Fibroblast of lung (primary cell): ENCODE data around the gene IL19. TPM values are rescaled to one million over a fixed set of nuclear protein-coding genes. Genes with fewer than 3 reads are reported as not detected.
A peak's percentile ranks its signal among the peaks of the same experiment; 100 is the strongest.

Experiments
- DNase-seq, 2 donors: peaks; one replicate each; pipeline versions ENCODE4 v3.0.0 to v3.0.0-alpha.2; 2010; ENCODE audit warnings: low read depth in 2 of 2
- H2AFZ ChIP-seq: 2 replicates; pipeline ENCODE4 v1.5.1; 2012; ENCODE audit warnings: low read length, control low read depth, inconsistent platforms
- H3K27ac ChIP-seq: 2 replicates; pipeline ENCODE4 v1.5.1; 2011; ENCODE audit warnings: low read length, control low read depth; ENCODE audit not compliant: insufficient read depth
- H3K27me3 ChIP-seq: 2 replicates; pipeline ENCODE4 v1.5.1; 2011; ENCODE audit warnings: mild to moderate bottlenecking, low read length; ENCODE audit not compliant: control insufficient read depth, insufficient read depth
- H3K36me3 ChIP-seq: 2 replicates; pipeline ENCODE4 v1.5.1; 2011; ENCODE audit warnings: low read length; ENCODE audit not compliant: control insufficient read depth, insufficient read depth
- H3K4me1 ChIP-seq: 2 replicates; pipeline ENCODE4 v1.5.1; 2011; ENCODE audit warnings: low read length; ENCODE audit not compliant: control insufficient read depth, insufficient read depth; ENCODE audit errors: extremely low read depth
- H3K4me2 ChIP-seq: 2 replicates; pipeline ENCODE4 v1.5.1; 2011; ENCODE audit warnings: low read length, control low read depth; ENCODE audit not compliant: insufficient read depth; ENCODE audit errors: extremely low read depth
- H3K4me3 ChIP-seq, 4 experiments: fragments of 200-600 bp in 1 of 4; sonication (generic) in 1 of 4; replicated peaks in 1 of 4; 2 replicates each; pipeline ENCODE4 v1.5.1; 2011 to 2016; ENCODE audit warnings: low read length in 4 of 4, low read depth in 3 of 4, mild to moderate bottlenecking in 3 of 4, control low read depth in 2 of 4, inconsistent platforms in 1 of 4, mixed read lengths in 1 of 4; ENCODE audit not compliant: insufficient read depth in 1 of 4; ENCODE audit errors: control extremely low read depth in 1 of 4
- H3K79me2 ChIP-seq: 2 replicates; pipeline ENCODE4 v1.5.1; 2012; ENCODE audit warnings: mild to moderate bottlenecking, low read length, inconsistent platforms; ENCODE audit not compliant: control insufficient read depth, insufficient read depth
- H3K9ac ChIP-seq: 2 replicates; pipeline ENCODE4 v1.5.1; 2011; ENCODE audit warnings: mild to moderate bottlenecking, low read length, control low read depth; ENCODE audit not compliant: insufficient read depth
- H3K9me3 ChIP-seq: 2 replicates; pipeline ENCODE4 v1.5.1; 2012; ENCODE audit warnings: low read depth, low read length; ENCODE audit not compliant: control insufficient read depth, insufficient read depth
- H4K20me1 ChIP-seq: 2 replicates; pipeline ENCODE4 v1.5.1; 2011; ENCODE audit warnings: low read length; ENCODE audit not compliant: control insufficient read depth, insufficient read depth; ENCODE audit errors: extremely low read depth
- EZH2 ChIP-seq: IDR thresholded peaks from 2 replicates; pipeline ENCODE4 v1.5.1; 2012; ENCODE audit warnings: low read length, control low read depth, mild to moderate bottlenecking; ENCODE audit errors: missing control alignments
- polyA plus RNA-seq, 2 donors: library from polyadenylated mRNA; depleted of rRNA in 1 of 2; stranded (reverse) in 1 of 2; unstranded in 1 of 2; fragments of >200 nt; gene quantifications; 2 replicates each; pipeline ENCODE4 v1.2.1, GENCODE V29; 2011 to 2012; ENCODE audit warnings: missing spikeins in 1 of 2
- total RNA-seq: library from RNA; depleted of rRNA; stranded (reverse); fragments of >200 nt; gene quantifications from 2 replicates; pipeline ENCODE4 v1.2.1, GENCODE V29; 2014
- TF ChIP-seq, protein P1 (sequence below), 2 donors: IDR thresholded peaks in 1 of 2; conservative IDR thresholded peaks in 1 of 2; 1 replicate in 1 of 2; 2 replicates in 1 of 2; pipeline ENCODE4 v1.5.1; 2011 to 2012; ENCODE audit warnings: low read length in 2 of 2, control low read depth in 1 of 2, inconsistent platforms in 1 of 2, low read depth in 1 of 2, mild to moderate bottlenecking in 1 of 2

IL19 gene
- total and polyA plus RNA-seq, 2 donors (not counting 1 experiment from before 2014, with no cell fraction given), result not detected

DNA sequence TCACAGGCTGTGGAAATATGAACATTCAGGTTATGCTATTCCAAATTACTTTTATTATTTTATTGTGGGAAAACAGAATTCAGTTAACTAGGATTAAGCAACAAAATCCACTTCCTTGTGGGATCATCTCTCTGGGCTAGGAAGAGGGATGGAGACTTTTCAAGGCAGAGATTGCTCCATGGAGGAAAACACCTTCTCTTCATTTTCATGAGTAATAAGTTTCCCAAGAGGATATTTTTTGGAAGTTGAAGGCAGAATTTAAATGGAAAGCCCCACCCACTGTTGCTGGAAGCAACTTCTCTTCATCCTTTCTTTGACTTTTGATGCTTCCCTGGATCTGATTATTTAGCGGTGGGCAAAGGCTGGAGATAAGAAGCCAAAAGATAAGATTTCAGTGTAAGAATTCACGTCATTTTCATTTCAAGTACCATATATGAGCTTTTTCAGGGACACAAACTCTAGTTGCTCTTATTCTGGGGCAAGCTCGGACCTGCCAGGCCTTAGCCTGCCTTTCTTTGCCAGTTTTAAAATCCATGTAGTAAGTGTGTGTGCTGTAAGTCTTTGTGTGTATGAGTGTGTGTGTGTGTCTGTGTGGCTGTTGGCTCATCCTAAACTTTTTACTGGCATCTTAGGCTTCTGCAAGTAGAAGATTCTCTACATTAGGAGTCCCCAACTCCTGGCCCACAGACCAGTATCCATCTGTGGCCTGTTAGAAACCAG, 114.9 kb downstream of the IL19 start:
- TF ChIP-seq, protein P1, sequence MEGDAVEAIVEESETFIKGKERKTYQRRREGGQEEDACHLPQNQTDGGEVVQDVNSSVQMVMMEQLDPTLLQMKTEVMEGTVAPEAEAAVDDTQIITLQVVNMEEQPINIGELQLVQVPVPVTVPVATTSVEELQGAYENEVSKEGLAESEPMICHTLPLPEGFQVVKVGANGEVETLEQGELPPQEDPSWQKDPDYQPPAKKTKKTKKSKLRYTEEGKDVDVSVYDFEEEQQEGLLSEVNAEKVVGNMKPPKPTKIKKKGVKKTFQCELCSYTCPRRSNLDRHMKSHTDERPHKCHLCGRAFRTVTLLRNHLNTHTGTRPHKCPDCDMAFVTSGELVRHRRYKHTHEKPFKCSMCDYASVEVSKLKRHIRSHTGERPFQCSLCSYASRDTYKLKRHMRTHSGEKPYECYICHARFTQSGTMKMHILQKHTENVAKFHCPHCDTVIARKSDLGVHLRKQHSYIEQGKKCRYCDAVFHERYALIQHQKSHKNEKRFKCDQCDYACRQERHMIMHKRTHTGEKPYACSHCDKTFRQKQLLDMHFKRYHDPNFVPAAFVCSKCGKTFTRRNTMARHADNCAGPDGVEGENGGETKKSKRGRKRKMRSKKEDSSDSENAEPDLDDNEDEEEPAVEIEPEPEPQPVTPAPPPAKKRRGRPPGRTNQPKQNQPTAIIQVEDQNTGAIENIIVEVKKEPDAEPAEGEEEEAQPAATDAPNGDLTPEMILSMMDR (conservative IDR thresholded peaks at IDR 0.05 in 1 of 2, IDR thresholded peaks at IDR 0.05 in 1 of 2; ENCODE audit: low read depth in 1 of 2, low read length in 2 of 2), result no peak
- Histone ChIP-seq H3K36me3 (no peaks in the 10 kb centered on the region), H3K4me2 (no peak overlapping the region), H2AFZ (no peak overlapping the region), H3K9ac (no peak overlapping the region), H4K20me1 (no peaks in the 10 kb centered on the region), H3K4me3 (no peak overlapping the region), H3K9me3 (no peaks in the 10 kb centered on the region), H3K27me3 (no peaks in the 10 kb centered on the region), H3K27ac (no peak overlapping the region), H3K4me1 (peaks cover 15% of the 10 kb centered on the region), H3K79me2 (no peaks in the 10 kb centered on the region)
- no peak for DNase-seq

DNA sequence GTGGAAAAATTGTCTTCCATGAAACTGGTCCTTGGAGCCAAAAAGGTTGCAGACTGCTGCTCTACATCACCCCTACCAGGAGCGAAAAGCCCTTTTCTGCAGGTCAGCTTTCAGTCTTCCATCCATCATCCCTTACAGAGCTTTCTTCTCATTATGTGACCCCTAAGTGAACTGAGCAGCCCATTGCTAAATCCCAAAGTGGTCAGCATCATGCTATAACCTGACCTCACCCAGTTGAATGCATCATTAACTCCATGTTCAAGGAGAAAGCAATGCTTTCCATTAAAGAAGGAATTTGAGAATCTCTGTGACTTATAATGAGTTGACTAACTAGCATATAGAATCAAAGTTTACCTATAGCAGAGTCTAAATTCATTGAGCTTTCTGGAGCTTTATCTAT, 116.3 kb downstream of the IL19 start:
- H3K79me2 ChIP-seq, result no peaks in the 10 kb centered on the region

DNA sequence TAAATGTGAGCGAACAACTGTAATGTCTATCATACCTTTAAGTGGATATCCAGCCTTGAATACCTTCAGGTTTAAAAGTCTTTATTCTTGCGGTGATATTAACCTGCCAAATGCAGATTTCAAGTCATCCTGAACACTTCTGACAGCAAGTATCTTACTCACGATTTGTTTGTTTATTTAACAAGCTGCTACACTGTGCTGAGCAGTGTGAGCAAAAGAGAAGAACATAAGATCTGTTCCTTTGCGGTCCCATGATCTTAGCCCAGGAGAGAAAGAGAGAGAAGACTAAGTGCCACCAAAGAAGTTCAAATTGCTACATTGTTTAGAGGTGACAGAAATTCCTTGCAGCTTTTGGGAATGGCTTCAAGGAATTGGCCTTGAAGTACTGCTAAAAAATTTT, 117.1 kb downstream of the IL19 start:
- Histone ChIP-seq H3K4me2 (peak overlapping the region; percentile 46), H2AFZ (no peak overlapping the region)
- peak in 1 of 2 donors; percentile 63 for DNase-seq

More for the DNA sequence above, 116.3 kb downstream of the IL19 start:
- no peaks in the 10 kb centered on the region for H4K20me1 ChIP-seq
- H3K9me3 ChIP-seq, result no peaks in the 10 kb centered on the region
- no peak overlapping the region for H3K9ac ChIP-seq
- no peak overlapping the region for H3K27ac ChIP-seq
- peaks cover 22% of the 10 kb centered on the region for H3K4me1 ChIP-seq
- H3K27me3 ChIP-seq, result no peaks in the 10 kb centered on the region
- TF ChIP-seq, protein P1 (conservative IDR thresholded peaks at IDR 0.05 in 1 of 2, IDR thresholded peaks at IDR 0.05 in 1 of 2; ENCODE audit: low read depth in 1 of 2, low read length in 2 of 2), result no peak
- TF ChIP-seq EZH2, result no peak
- no peak overlapping the region for H2AFZ ChIP-seq
- H3K4me2 ChIP-seq, result no peak overlapping the region
- peak in 1 of 2 donors; percentile 40 for DNase-seq
- no peaks in the 10 kb centered on the region for H3K36me3 ChIP-seq
- no peak overlapping the region for H3K4me3 ChIP-seq

More for the DNA sequence above, 117.1 kb downstream of the IL19 start:
- H3K9ac ChIP-seq, result no peak overlapping the region
- TF ChIP-seq, protein P1 (conservative IDR thresholded peaks at IDR 0.05 in 1 of 2, IDR thresholded peaks at IDR 0.05 in 1 of 2; ENCODE audit: low read depth in 1 of 2, low read length in 2 of 2), result no peak
- TF ChIP-seq EZH2, result no peak
- peaks cover 27% of the 10 kb centered on the region for H3K4me1 ChIP-seq
- H3K27me3 ChIP-seq, result no peaks in the 10 kb centered on the region
- H3K9me3 ChIP-seq, result no peaks in the 10 kb centered on the region
- no peaks in the 10 kb centered on the region for H4K20me1 ChIP-seq
- peak overlapping the region; percentile 22 for H3K27ac ChIP-seq
- no peaks in the 10 kb centered on the region for H3K79me2 ChIP-seq
- no peaks in the 10 kb centered on the region for H3K36me3 ChIP-seq
- no peak overlapping the region for H3K4me3 ChIP-seq
